HUDEP-2 (cell line): ENCODE measurements around the gene ASPM.

Experiments used
- DNase-seq, 76 experiments: peaks; one replicate each; lab custom pipeline; 2025; ENCODE audit not compliant: unreplicated experiment in 76 of 76; lab: John Stamatoyannopoulos, UW

The ASPM gene

DNA sequence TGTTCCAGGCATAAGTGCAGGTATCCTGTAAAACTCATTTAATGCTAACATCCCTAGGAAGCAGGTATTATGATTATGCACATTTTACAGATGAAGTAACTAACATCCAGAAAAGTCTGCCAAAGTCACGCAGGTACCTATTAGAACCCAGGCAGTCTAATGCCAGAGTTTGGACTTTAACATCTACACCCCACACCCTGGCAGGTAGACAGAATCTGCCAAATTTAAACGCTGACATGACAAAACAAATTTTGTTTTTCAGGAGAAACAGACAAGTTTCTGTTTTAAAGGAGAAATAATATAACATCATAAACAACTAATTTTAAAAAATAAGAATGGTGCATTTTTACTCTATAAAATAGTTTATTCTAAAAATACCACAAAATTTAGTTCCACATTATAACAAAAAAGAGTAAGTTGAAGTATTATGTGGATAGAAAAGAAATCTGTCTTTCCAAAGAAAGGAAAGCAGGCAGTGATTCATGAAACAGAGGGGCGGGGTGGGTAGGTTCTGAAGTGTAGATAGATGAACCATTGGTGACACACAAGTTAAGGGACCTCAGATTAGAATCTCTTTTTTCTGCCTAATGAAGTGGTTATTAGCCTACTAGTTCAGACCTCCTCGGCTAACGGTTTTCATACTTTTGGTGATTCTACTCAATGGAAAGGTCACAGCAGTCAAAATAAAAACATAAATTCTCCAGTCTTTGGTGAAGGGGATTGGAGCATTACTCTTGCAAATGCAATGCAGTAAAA lies 1.7 kb downstream of the ASPM start:
- peak in 2 of 76 experiments; percentile 3 to 7 for DNase-seq

DNA sequence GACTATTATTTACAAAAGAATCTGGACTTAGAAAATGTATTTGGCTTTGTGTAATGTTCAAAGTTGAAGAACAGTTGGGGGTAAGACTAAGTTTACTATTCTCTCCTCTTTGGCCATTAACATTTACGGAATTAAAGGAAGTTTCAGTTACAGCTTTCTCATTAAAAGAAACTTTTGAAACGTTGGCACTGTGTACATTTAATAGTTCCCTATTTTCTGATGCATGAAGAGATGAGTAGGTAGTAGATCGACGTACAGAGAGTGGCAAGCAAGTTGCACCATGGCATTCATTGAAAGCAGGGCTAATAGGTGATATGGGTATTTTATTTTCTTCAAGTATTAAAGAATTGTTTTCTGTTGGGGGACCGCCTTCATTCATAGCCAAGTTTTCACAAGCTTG lies 3.2 kb downstream of the ASPM start:
- DNase-seq: no peak

DNA sequence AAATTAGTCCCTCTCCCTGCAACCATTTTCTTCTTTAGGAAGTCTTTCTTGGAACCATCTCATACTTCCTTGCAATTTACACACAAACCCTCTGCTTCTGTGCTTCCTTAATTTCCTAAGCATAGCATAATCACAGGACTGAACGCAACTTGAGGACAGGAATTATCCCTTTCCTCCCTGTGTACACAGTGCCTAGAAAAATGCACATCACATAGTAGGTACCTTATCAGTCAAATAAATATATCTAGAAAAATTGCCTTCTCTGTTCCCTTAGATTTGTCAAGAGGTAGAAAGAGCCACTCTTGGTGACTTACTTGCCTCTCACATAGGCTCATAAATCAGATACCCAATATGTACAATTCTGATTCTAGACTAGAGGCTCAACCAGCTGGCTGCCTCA lies 4.9 kb downstream of the ASPM start:
- peak in 1 of 76 experiments; percentile 18 for DNase-seq

DNA sequence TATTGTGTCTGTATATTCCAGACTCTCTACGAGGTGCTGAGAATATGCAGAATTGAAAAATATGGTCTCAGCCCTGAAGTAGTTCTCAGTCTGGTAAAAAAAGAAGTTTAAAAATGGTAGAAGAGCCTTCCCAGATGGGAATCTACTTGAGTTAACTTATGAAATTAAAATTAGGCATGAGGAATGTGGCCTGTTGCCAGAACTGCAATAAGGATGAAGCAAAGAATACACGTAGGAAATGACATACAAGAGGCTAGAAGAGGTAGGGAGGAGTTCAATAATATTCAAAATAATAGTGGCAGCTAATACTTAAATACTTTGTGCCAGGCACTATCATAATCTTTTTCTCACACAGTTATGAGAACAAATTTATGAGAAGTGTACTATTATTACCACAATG lies 6.3 kb downstream of the ASPM start:
- no peak for DNase-seq

DNA sequence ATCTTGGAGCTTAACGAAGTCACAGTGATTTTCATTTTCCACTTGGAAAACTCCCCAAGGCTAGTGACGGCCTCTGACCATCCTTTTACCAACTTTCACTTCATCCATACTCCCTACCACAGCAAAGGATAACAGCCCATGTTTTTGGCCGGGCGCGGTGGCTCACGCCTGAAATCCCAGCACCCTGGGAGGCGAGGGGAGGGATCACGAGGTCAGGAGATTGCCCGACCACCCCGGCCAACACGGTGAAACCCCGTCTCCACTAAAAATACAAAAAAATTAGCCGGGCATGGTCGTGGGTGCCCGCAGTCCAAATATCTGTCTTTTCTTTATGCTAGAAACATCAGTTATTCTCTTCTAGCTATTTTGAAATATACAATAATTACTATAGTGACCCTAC lies 7.3 kb downstream of the ASPM start:
- no peak for DNase-seq

DNA sequence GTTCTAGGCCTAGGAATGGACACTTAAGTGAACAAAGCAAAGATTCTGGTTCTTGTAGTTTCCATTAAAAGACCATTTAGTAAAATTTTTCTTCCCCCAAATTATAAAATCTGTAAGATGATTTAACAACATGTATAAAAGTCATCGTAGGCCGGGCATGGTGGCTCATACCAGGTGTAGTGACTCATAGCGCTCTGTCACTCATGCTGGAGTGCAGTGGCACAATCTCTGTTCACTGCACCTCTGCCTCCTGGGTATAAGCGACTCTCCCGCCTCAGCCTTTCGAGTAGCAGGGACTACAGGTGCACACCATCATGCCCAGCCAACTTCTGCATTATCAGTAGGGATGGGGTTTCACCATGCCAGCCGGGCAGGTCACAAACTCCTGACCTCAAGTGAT lies 9.1 kb downstream of the ASPM start:
- DNase-seq: no peak

DNA sequence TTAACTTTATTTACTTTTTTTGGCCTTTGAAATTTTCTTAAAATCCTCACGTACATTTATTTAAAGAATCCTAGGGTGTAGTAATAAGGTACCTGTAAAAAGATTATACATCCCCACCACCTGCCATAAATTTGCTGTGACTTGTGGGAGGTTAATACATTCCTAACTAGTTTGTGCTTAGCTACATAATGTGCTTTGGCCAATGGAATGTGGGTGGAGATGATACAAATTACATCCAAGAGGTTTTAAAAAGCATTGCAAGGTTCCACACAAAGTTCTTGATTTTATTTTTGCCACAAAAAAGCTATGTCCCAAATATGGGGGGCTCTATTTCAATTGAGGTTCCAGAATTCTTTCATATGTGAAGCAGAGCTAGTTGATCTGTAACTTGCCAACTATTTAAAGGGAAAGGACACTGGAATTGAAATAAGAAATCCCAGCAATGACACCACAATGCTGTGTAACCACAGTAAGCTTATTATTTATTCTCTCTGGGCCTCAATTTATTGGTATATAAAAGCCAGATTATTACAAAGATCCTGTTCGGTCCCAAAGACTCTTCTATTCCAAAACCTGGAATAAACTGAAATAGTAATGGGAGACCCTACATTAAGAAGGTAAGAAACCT lies 15.7 kb downstream of the ASPM start:
- DNase-seq: no peak

DNA sequence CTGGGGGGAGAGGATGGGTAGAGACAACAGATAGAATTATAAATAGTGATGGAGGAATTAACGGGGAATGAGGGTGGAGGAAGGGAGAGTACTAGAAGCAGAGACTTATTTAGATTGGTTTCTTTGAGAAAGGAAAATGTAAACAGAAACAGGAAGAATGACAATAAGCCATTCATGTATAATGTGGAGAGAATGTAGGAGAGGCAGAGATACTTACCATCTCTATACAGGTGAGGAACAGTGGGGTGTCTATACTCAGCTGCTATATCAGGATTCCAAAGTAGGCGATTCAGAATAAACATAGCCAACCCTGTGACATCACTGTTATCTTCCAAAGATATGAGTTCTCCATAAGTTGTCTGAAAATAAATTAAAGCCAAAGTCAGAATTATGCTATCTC lies 16.8 kb downstream of the ASPM start:
- no peak for DNase-seq

DNA sequence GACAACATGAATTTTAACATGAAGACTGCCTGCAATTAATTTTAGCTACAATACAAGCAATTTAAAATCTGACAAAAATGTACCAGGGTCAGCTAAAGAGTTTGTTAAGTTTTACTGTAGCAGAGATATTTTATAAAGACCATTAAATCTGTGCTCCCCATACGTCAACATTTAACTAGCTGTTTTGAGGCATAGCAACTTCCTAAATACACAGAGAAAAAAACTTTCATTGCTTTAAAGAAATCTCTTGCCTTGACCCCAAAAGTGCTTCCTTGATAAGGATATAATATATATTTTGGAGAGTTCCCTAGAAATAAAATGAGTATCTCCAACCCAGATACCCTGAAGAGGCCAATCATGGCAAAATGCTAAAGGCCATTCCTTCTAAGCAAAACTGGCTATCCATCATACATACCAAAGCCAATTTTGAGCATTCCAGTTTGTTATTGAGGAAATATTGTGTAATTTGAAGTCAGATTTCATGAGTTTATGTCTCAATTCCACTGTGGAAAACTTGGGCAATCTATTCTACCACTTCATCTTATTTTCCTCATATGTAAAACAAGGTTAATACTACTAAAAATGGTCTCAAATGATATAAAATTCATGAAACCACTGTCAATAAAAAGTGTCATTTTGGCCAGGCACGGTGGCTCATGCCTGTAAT lies 19.1 kb downstream of the ASPM start:
- DNase-seq: no peak

DNA sequence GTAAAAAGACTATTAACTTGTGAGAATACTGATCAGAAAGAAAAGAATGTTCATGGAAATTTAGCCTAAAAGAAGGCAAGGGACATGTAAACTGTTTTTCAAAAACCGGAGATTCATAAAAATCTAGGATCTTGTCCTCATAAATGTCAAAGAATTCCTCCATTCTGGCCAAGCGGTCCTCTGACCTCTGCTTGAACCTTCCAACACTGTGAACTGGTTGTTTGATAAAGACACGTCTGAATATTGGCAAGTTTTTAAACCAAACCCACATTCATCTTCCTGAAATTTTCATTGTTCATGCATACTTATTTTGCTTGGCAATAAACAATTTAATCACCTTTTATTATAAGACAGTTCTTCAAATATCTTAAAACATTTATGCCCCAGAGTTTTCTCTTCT lies 19.8 kb downstream of the ASPM start:
- DNase-seq: no peak

DNA sequence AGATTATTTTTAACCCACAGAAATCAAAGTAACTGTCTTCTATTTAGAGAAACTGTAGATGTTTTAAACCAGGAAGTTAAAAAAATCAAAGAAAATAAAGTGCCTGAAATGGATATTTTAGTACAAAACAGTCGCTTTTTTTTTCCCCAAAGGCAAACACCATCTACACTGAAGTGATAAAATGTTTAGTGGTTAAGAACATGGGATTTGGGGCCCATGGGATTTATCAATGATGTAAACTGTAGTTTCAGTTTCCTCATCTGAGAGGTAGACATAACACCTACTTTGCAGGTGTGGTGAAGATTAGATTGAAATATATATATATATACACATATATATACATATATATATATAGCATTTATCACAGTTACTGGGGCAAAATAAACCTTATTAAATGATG lies 22.1 kb downstream of the ASPM start:
- DNase-seq: no peak

DNA sequence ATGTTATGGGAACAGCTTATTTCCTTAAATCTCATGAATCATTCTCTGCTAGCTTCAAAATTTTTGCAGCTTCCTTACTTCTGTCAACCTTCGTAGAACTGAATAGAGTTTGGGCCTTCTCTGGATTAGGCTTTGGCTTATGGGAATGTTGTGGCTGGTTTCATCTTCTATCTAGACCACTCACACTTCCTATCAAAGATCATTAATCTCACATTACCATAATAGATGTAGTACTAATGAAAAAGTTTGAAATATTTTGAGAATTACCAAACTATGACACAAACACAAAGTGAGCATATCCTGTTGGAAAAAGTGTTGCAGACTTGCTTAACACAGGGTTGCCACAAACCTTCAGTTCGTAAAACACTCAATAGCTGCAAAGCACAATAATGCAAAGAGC lies 30.3 kb downstream of the ASPM start:
- DNase-seq: no peak

DNA sequence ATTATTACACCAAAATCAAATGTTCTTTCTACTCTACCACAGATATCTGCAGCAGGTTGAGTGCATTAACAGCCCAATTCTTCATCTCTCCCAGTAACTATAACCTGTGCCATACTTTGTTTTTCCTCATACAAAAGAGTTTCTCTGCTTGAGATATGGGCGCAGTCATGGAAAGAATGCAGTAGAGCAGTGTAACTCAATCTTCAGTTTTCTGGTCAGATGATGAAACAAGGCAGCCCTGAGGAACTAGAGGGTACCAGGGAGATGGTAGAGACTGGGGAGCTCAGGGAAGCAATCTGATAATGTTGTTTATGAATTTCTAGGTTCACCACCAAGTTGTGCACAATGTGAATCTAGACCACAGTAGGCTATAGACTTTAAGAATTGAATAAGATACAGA lies 39.6 kb downstream of the ASPM start:
- DNase-seq: no peak

DNA sequence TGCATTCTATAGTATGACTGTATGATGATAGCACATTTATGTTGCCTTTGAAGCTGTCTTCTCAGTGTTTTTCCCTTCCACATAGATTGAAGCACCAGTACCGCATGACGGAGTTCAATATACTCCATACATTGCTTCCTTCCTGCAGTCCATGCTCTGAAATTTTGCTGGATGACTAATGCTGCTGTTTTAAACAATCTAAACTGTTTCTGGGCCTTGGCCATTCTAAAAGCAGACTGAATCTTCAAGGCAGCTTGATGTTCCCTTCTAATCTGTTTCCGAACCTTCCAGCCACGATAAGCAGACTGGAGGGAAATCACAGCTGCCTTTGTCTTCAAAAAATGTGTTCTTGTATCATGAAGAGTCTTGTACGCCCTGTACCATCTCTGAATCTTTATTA lies 43.2 kb downstream of the ASPM start:
- DNase-seq: no peak

DNA sequence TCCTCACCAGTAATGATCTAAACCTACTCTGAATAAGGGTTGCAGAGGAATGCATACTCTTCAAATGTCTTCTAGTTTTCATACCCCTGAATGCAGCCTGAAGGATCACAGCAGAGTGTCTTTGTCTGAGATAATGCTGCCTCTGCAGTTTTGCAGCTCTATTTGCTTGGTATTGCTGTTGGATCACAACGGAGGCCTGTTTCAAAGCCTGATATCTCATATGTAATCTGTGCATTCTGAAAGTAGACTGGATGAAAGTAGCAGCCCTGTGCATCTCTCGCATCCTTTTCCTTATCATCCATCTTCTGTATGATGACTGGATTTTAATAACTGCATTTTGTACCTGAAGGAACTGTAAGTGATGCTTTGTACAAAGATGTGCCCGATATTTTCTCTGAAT lies 44.5 kb downstream of the ASPM start:
- no peak for DNase-seq

DNA sequence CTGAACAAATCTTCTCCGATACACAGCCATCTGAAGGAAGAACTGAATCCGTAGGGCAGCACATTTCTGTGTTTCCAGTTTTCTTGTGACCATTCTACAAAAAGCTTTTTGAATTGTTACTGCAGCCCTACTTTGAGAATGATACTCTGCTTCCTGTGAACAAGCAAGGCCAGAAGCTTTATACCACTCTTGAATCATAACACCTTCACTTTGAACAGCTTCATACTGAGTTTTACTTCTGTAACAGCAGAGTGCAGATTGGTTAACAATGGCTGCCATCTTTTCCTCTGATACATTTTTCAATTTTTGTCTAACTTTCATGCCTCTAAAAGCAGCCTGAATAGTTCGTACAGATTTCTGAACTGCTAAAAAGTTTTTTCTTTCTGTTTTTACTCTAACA lies 45.8 kb downstream of the ASPM start:
- DNase-seq: no peak

DNA sequence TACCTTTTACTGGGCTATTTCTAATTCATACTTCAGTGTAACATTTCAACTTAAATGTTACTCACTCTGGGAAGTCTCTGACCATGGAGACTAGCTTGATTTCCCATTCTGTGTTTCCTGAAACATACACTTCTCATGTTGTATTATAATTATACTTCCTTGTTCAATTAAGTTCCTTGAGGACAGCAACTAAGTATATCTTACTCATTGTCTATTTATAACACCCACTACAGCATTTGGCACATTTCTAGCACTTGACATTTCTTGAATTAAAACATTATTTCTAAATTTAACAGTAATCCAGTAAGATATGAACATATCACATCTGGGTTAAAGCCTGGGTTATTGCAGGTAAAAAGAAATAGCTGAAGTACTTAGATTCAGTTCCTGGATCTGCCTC lies 47.0 kb downstream of the ASPM start:
- DNase-seq: no peak

DNA sequence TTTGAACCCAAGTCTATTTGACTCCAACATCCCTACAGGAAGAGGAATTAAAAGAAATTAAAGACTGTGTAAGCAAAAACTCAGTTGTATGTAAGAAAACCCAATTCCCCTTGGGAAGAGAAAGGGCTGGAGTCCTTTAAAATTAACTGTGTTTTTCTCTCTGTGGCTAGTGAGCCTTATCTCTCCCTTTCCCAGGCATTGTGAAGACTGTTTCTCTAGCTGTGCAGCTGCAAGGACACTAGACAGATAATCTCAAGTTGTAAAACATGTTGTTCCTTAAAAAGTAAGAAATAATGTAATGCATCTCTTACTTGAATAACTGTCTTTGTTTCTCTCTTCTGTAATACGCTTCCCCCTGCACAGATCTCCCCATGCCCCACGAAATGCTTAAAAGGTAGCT lies 49.5 kb downstream of the ASPM start:
- DNase-seq: peak in 1 of 76 experiments; percentile 6

DNA sequence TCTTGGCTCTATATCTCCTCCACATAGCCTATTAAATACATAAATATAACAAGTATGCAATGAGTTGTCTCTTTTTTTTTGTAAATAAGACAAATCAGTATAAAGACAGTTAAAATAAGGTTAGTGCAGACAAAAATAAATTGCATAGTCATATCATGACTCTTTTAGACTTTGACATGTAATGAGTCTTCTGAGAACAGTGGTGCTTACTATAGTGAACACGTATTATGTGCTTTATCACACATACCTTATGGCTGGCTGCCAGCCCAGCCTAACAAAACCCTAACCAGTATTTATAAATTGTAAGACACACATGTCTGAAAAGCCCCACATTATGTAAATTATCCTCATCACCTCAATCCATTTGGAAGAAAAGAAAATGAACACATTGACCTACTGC lies 50.3 kb downstream of the ASPM start:
- DNase-seq: peak in 6 of 76 experiments; percentile 2 to 28 (median 8)

DNA sequence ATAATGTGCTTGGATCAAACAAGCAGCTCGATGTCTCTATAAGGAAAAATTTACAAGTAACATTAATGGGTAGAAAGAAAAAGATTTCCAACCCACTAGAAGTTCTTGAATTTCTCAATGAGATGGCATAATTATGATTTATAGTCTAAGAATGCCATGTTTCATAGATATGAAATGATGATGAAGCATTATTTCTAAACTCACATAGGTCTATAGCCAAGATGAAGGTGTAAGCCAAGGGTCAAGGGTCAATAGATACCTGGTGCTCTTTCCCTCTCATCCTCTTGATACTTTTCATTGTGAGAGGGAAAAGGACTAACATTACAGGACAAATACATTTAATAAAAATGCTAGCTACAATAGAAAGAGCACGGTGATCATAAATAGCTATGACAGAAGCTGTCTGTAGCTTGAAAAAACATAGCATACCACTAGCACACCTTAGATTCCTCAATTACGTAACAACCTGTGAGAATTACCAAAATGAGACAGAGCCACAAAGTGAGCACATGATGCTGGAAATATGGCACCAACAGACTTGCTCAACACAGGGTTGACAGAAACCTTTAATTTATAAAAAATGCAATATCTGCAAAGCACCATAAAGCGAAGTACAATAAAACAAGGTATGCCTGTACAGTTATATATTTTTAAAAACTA lies 53.1 kb downstream of the ASPM start:
- DNase-seq: no peak

DNA sequence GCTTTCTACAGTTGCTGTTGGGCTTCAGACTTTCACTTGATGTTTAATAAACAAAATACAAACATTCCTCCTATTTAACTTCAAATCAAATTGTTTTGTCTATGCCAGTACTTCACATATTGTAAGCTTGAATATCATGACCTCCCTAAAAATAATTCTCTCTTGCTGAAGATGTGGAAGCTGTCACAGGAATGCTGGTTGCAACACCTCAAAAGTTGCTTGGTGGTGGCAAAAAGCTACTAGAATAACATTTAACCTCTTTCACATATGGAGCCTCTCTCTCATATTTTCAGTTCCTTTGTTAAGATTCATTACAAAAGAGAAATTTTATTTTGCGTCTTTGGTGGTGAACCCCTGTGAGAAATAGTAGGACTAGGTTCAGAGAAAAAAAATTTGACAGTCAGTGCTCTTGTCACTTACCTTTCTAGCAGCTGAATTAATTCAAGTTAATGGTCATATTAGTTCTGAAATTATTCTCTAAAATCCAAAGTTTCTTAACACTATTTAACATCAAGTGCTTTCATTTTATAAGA lies 53.9 kb downstream of the ASPM start:
- DNase-seq: no peak
